ENCODE results near the gene POLR2F. TPM values are rescaled to one million over a fixed set of nuclear protein-coding genes. Genes with fewer than 3 reads are reported as not detected.

POLR2F gene
- total RNA-seq, 1 experiment from 2014 or later, result 116 TPM

DNA sequence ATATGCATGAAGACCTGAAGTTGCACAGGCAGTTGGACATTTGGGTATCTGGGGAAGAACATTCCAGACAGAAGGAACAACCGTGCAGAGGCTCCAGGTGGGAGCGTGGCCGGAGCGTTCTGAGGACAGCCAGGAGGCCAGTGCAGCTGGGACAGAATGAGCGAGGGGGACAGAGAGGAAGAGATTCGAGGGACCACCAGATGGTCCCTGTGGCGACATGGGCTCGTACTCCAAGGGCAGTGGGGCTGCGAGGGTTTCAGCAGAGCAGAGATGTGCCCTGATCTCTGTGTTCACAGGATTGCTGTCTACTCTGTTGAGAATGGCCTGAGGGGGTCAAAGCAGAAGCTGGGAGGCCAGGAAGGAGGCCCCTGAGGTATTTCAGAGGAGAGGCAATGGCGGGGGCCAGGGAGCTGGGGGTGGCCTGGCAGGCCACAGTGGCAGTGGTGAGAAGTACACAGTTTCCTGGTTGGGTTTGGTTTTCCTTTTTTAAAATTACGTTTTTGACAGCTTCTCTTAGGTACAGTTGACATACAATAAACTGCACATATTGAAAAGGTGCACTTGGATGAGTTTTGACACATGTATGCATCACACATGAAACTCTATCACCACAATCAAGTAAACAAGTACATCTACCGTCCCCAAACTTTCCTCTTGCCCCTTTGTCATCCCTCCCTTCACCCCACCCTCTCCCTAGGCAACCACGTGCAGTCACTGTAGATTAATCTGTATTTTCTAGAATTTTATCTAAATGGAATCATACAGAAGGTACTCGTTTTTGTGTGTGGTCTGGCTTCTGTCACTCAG is 55.7 kb downstream of the POLR2F start:
- DNase-seq, result no peak
- Mint-ChIP-seq H3K27ac (ENCODE audit: unreplicated experiment) (no peak overlapping the region), H3K4me3 (ENCODE audit: unreplicated experiment) (no peak overlapping the region), H3K27me3 (ENCODE audit: insufficient read depth, unreplicated experiment) (no peaks in the 10 kb centered on the region), H3K9me3 (ENCODE audit: unreplicated experiment) (no peaks in the 10 kb centered on the region), H3K36me3 (ENCODE audit: insufficient read depth, unreplicated experiment) (no peaks in the 10 kb centered on the region), H3K4me1 (ENCODE audit: low read depth, unreplicated experiment) (no peaks in the 10 kb centered on the region)
- intact Hi-C loops (cut with micrococcal nuclease; ENCODE audit: unreplicated experiment), result no loop called here
- CTCF ChIA-PET, result no interaction called here
- no TSS peak for BruUV-seq (replicated peaks)
- Histone ChIP-seq H3K9me3 (no peaks in the 10 kb centered on the region), H3K4me1 (no peaks in the 10 kb centered on the region), H3K4me3 (ENCODE audit: low read depth, low read length) (no peak overlapping the region), H3K36me3 (ENCODE audit: control insufficient read depth, insufficient read depth, low read length) (no peaks in the 10 kb centered on the region), H3K27me3 (replicated peaks; ENCODE audit: control insufficient read depth, insufficient read depth, low read length) (no peaks in the 10 kb centered on the region)
- TF ChIP-seq, protein P1, sequence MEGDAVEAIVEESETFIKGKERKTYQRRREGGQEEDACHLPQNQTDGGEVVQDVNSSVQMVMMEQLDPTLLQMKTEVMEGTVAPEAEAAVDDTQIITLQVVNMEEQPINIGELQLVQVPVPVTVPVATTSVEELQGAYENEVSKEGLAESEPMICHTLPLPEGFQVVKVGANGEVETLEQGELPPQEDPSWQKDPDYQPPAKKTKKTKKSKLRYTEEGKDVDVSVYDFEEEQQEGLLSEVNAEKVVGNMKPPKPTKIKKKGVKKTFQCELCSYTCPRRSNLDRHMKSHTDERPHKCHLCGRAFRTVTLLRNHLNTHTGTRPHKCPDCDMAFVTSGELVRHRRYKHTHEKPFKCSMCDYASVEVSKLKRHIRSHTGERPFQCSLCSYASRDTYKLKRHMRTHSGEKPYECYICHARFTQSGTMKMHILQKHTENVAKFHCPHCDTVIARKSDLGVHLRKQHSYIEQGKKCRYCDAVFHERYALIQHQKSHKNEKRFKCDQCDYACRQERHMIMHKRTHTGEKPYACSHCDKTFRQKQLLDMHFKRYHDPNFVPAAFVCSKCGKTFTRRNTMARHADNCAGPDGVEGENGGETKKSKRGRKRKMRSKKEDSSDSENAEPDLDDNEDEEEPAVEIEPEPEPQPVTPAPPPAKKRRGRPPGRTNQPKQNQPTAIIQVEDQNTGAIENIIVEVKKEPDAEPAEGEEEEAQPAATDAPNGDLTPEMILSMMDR (IDR thresholded peaks at IDR 0.05; ENCODE audit: insufficient read depth in 1 of 2, low read depth in 1 of 2, low read length in 1 of 2, severe bottlenecking in 1 of 2, unreplicated experiment in 1 of 2), result no peak
- POLR2A ChIA-PET, result interaction anchor here (0.6 kb wide), 1 partner anchor 1499 kb away, joined by 4 read pairs; no protein-coding TSS in a partner anchor

DNA sequence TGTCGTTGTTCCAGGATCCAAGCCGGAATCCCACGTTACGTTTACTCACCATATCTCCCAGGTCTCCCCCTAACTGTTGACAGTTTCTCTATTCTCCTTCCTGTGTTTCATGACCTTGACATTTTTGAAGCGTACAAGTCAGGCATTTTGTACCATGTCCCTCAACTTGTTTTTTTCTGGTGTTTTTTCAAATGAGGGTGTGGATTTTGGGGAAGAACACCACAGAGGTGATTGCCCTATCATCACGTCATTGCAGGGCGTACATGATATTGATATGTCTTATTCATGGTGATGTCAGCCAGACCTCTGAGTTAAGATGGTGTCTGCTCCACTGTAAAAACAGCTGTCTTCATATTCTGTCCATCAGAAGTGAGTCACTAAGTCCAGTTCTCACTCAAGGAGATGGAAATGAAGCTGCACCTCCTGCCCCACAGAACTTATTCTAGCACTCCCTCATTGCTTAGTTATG is 59.1 kb downstream of the POLR2F start:
- POLR2A ChIA-PET, result no interaction called here
- Mint-ChIP-seq H3K27ac (ENCODE audit: unreplicated experiment) (no peak overlapping the region), H3K36me3 (ENCODE audit: insufficient read depth, unreplicated experiment) (no peaks in the 10 kb centered on the region)

DNA sequence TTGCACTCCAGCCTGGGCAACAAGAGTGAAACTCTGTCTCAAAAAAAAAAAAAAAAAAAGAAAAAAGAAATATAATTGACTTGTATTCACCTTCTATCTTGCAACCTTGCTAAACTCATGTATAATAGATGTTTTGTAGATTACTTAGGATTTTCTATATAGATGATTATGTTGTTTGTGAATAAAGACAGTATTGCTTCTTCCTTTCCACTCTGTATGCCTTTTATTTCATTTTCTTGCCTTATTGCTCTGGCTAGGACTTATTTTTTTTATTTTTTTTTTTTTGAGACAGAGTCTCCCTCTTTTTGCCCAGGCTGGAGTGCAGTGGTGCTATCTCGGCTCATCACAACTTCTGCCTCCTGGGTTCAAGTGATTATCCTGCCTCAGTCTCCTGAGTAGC is 60.6 kb downstream of the POLR2F start:
- Histone ChIP-seq H3K4me1 (no peaks in the 10 kb centered on the region), H3K27me3 (replicated peaks; ENCODE audit: control insufficient read depth, insufficient read depth, low read length) (no peaks in the 10 kb centered on the region), H3K9me3 (no peaks in the 10 kb centered on the region), H3K4me3 (ENCODE audit: low read depth, low read length) (no peak overlapping the region), H3K36me3 (ENCODE audit: control insufficient read depth, insufficient read depth, low read length) (no peaks in the 10 kb centered on the region)
- no TSS peak for BruUV-seq (replicated peaks)
- no peak overlapping the region for H3K27ac Mint-ChIP-seq (ENCODE audit: unreplicated experiment)
- TF ChIP-seq, protein P1 (IDR thresholded peaks at IDR 0.05; ENCODE audit: insufficient read depth in 1 of 2, low read depth in 1 of 2, low read length in 1 of 2, severe bottlenecking in 1 of 2, unreplicated experiment in 1 of 2), result no peak
- no peaks in the 10 kb centered on the region for H3K27me3 Mint-ChIP-seq (ENCODE audit: insufficient read depth, unreplicated experiment)
- H3K36me3 Mint-ChIP-seq (ENCODE audit: insufficient read depth, unreplicated experiment), result no peaks in the 10 kb centered on the region
- H3K9me3 Mint-ChIP-seq (ENCODE audit: unreplicated experiment), result no peaks in the 10 kb centered on the region
- intact Hi-C loops (cut with micrococcal nuclease; ENCODE audit: unreplicated experiment), result no loop called here
- DNase-seq, result no peak
- POLR2A ChIA-PET, result no interaction called here
- no peaks in the 10 kb centered on the region for H3K4me1 Mint-ChIP-seq (ENCODE audit: low read depth, unreplicated experiment)
- CTCF ChIA-PET, result no interaction called here
- no peak overlapping the region for H3K4me3 Mint-ChIP-seq (ENCODE audit: unreplicated experiment)

More for the DNA sequence above, 59.1 kb downstream of the POLR2F start:
- TF ChIP-seq, protein P1 (IDR thresholded peaks at IDR 0.05; ENCODE audit: insufficient read depth in 1 of 2, low read depth in 1 of 2, low read length in 1 of 2, severe bottlenecking in 1 of 2, unreplicated experiment in 1 of 2), result no peak
- no peak overlapping the region for H3K4me3 ChIP-seq (ENCODE audit: low read depth, low read length)
- no peak for DNase-seq
- intact Hi-C loops (cut with micrococcal nuclease; ENCODE audit: unreplicated experiment), result no loop called here
- Mint-ChIP-seq H3K27me3 (ENCODE audit: insufficient read depth, unreplicated experiment) (no peaks in the 10 kb centered on the region), H3K4me3 (ENCODE audit: unreplicated experiment) (no peak overlapping the region), H3K9me3 (ENCODE audit: unreplicated experiment) (no peaks in the 10 kb centered on the region), H3K4me1 (ENCODE audit: low read depth, unreplicated experiment) (no peaks in the 10 kb centered on the region)
- H3K9me3 ChIP-seq, result no peaks in the 10 kb centered on the region
- no peaks in the 10 kb centered on the region for H3K36me3 ChIP-seq (ENCODE audit: control insufficient read depth, insufficient read depth, low read length)
- BruUV-seq (replicated peaks), result no TSS peak
- CTCF ChIA-PET, result no interaction called here
- H3K27me3 ChIP-seq (replicated peaks; ENCODE audit: control insufficient read depth, insufficient read depth, low read length), result no peaks in the 10 kb centered on the region
- no peaks in the 10 kb centered on the region for H3K4me1 ChIP-seq

All from Caco-2 (cell line).